Measurements from ENCODE around the gene CCP110. TPM values are rescaled to one million over a fixed set of nuclear protein-coding genes. Genes with fewer than 3 reads are reported as not detected.

The CCP110 gene
- total and polyA plus RNA-seq, 2 experiments from 2014 or later: 10.7 to 20.9 TPM

- no peak overlapping the region for H3K4me3 Mint-ChIP-seq
- Histone ChIP-seq H2AFZ (no peak overlapping the region), H3K79me2 (replicated peaks; ENCODE audit: insufficient read depth) (no peaks in the 10 kb centered on the region), H3K36me3 (ENCODE audit: insufficient read depth) (peaks cover 27% of the 10 kb centered on the region), H3K27ac (ENCODE audit: low read depth) (no peak overlapping the region), H3K9me2 (ENCODE audit: insufficient read depth) (no peaks in the 10 kb centered on the region), H4K20me1 (replicated peaks; ENCODE audit: insufficient read depth) (no peaks in the 10 kb centered on the region; the same call in none of the 2 replicates), H3K4me2 (no peak overlapping the region), H3K4me1 (ENCODE audit: insufficient read depth) (no peaks in the 10 kb centered on the region), H3K27me3 (ENCODE audit: insufficient read depth) (no peaks in the 10 kb centered on the region), H3K4me3 (no peak overlapping the region), H3F3A (replicated peaks; ENCODE audit: low read depth) (no peaks in the 10 kb centered on the region)
- TF ChIP-seq CTCF (conservative IDR thresholded peaks at IDR 0.05; ENCODE audit: low read depth in 2 of 2) (peak; percentile 82 to 94), JUNB (IDR thresholded peaks at IDR 0.05; ENCODE audit: unreplicated experiment) (no peak)
- DNase-seq (ENCODE audit: low spot score) (peak; percentile 90), ATAC-seq (peak; percentile 85)
- H3K36me3 Mint-ChIP-seq (ENCODE audit: low read depth): peaks cover 71% of the 10 kb centered on the region
- H3K9me3 Mint-ChIP-seq: no peaks in the 10 kb centered on the region
- no peak overlapping the region for H3K27ac Mint-ChIP-seq
- H3K4me1 Mint-ChIP-seq: no peaks in the 10 kb centered on the region
- no peaks in the 10 kb centered on the region for H3K27me3 Mint-ChIP-seq (ENCODE audit: insufficient read depth, low read depth, poor library complexity)
Measured at GRCh38 chr16:19502395-19503131, 21.2 kb upstream of the CCP110 start.

- Mint-ChIP-seq H3K4me3 (no peak overlapping the region), H3K4me1 (no peaks in the 10 kb centered on the region), H3K9me3 (no peaks in the 10 kb centered on the region), H3K36me3 (ENCODE audit: low read depth) (peaks cover 78% of the 10 kb centered on the region), H3K27ac (no peak overlapping the region), H3K27me3 (ENCODE audit: insufficient read depth, low read depth, poor library complexity) (no peaks in the 10 kb centered on the region)
- Histone ChIP-seq H3K9me2 (ENCODE audit: insufficient read depth) (no peaks in the 10 kb centered on the region), H3K27ac (ENCODE audit: low read depth) (no peak overlapping the region), H3F3A (replicated peaks; ENCODE audit: low read depth) (no peaks in the 10 kb centered on the region), H3K4me2 (no peak overlapping the region), H2AFZ (no peak overlapping the region), H3K36me3 (ENCODE audit: insufficient read depth) (peaks cover 28% of the 10 kb centered on the region), H3K4me1 (ENCODE audit: insufficient read depth) (no peaks in the 10 kb centered on the region), H4K20me1 (replicated peaks; ENCODE audit: insufficient read depth) (no peaks in the 10 kb centered on the region; the same call in none of the 2 replicates), H3K79me2 (replicated peaks; ENCODE audit: insufficient read depth) (no peaks in the 10 kb centered on the region), H3K4me3 (no peak overlapping the region), H3K27me3 (ENCODE audit: insufficient read depth) (no peaks in the 10 kb centered on the region)
- DNase-seq (ENCODE audit: low spot score) (no peak), ATAC-seq (no peak)
- TF ChIP-seq JUNB (IDR thresholded peaks at IDR 0.05; ENCODE audit: unreplicated experiment) (no peak), ZNF331 (CRISPR knock-in tag; IDR thresholded peaks at IDR 0.05; ENCODE audit: low read depth) (no peak), ZNF114 (CRISPR knock-in tag; IDR thresholded peaks at IDR 0.05) (no peak), EZH2 (IDR thresholded peaks at IDR 0.05; ENCODE audit: low read depth, unreplicated experiment) (no peak), ETS1 (IDR thresholded peaks at IDR 0.05) (no peak), ZNF462 (CRISPR knock-in tag; IDR thresholded peaks at IDR 0.05) (no peak), NANOG (IDR thresholded peaks at IDR 0.05; ENCODE audit: borderline replicate concordance) (no peak), CTCF (conservative IDR thresholded peaks at IDR 0.05; ENCODE audit: low read depth in 2 of 2) (no peak)
Measured at GRCh38 chr16:19503461-19504075, 20.2 kb upstream of the CCP110 start.

All from GM23338 (cell line).